Measurements from ENCODE around the gene RPS6KA3.
"Not testable (repeated sequence)": the region's sequence is repeated elsewhere in the genome, so short reads cannot be mapped to it uniquely, and the experiment has no call there.

RPS6KA3 gene

DNA sequence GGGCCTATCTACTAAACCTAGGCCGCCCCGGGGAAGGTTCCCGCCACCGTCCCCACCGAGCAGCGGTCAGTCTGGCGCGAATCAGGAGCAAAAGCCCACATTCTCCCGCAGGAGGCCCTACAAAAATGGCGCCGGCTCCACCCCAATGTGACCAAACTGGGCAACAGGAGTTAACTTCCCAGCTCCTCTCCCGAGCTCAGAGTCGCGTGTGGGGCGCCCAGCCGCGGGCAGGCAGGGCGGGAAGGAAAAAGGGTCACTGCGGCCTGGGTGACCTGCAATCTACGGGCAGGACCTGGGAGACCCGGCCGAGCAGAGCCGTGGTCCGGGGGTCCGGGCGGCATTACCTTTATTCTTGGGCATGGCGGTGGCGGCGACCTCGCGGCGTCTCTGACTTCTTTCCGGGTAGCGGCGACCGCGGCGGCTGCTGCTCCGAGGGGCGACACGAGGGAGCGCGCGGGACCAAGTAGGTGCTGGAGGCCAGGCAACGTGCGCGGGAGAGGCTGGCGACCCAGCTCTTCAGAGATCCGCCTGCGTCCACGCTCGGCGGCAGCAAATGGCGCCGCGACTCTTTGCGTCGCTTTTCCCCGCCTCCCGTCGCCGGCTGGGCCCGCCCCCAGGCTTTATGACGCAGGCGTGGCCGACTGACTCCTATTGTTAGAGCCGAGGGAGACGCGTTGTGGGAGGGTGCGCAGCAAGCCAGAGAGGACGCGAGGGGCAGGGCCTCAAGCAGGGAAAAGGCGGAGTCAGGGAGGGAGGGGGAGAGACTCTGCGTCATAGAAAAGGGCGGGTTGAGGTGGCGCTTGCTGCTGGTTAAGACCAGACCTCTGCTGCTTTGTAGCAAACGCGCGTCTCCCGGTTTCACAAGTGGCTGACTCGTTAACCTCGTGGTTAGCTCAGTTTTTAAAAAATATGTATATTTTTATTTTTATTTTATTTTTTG is 125.2 kb downstream of the RPS6KA3 start, which contains the start of gene EIF1AX:
EIF1AX (minus strand) TSS at position 558 of the 940 bp plus-strand sequence; CDS start at position 360, 198 bp downstream.
- DNase-seq, result peak; percentile 98 to 100 (median 100)

DNA sequence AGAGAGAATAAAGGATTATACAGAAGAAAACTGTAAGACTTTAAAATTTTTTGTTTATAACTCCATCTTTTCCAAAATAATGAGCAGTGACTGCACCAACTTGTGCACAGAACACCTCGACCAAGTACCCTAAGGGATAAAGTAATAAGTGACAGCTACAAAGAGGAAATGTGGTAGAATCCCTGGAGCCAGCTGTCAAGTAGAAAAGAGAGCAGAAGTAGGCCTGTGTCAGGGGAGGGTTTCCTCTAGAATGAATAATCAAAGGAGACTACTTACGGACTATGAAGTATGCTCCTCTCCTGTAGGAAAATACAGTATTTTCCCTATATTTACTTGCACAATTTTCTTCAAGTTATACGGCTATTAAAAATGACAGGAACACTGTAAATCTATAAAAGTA is 126.3 kb downstream of the RPS6KA3 start:
- peak in 1 of 3 experiments; percentile 47 for DNase-seq

DNA sequence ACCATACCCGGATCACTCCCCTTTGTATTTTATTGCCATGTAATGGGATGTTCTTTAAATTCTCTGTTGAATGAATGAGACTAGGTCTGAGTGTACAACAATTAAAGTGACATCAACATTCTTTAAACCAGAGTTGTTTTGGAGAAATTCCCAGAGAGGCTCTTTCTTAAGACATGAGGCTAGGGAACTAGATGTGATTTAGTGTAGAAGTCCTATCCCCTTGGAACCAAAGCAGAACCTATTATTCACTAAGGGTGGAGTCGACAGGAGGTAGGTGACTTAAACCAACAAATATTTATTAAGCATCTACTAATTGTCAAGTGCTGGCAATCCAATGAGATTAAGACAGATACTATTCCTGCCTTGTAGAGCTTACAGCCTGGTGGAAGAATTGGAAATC is 126.7 kb downstream of the RPS6KA3 start:
- DNase-seq, result no peak

DNA sequence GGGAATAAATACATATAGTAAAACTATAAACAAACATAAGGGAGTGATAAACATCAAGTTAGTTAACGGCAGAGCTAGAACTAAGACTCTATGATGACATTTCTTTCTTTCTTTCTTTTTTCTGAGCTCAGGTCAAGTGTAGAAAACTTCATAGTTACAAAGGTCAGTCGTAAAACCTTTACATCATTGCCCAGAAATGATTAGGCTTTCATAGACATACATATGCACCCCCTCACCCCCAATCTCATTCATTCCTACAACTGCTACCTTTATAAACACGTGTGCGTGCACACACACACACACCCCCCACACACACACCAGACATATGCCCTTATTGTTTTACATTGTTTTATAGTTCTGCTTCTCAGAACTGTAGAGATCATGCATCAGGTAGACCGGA is 130.8 kb downstream of the RPS6KA3 start:
- DNase-seq, result no peak

DNA sequence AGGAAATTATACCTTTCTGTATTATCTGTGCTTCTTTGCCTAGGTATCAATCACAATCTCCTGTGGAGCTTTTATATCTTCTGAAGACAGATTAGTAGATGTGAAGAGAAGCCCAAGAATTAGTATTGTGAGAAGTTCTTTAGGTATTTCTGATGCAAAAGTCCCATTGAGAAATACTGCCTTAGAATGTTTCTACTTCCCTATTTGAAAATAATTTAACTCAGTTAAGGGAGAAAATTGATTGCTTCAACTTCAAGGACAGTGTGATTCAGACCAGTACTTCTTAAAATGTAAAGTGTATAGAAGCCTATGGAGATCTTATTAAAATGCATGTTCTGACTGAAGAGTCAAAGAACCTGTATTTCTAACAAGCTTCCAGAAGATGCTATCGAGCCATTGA is 134.0 kb downstream of the RPS6KA3 start:
- no peak for DNase-seq

DNA sequence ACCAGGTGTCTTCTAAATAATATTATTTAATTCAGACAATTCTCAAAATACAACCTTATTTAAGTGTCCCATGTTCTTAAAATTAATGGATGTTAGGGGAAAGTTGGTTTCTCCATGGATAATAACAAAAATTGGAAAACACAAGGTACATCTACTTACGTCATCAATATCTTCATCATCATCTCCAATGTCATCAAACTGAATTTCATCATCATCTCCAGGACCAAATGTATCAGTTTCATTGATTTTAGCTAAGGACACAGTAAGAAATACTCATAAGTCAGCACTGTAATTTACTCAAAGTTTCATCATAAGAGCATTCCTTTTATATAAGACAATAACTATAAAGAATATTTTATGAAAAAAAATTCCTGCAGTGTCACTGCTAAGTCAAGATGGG is 136.4 kb downstream of the RPS6KA3 start:
- no peak for DNase-seq

DNA sequence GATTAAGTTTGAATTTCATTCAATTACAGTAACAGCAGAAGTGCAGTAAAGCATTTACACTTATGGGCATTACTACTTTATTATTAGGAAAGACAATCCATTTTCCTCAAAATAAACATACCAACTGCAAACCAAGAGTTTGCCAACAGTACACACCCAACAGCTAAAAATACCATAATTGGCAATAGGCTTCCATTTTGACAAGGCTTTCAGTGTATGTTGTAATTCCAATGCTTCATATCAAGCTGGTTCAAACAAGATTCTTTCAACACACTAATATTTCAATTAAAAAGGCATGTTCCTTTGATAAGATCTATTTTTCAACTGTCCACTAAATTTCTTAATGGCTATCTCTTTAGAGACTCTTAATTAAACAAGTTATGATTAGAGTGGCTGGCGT is 137.2 kb downstream of the RPS6KA3 start:
- DNase-seq, result no peak

DNA sequence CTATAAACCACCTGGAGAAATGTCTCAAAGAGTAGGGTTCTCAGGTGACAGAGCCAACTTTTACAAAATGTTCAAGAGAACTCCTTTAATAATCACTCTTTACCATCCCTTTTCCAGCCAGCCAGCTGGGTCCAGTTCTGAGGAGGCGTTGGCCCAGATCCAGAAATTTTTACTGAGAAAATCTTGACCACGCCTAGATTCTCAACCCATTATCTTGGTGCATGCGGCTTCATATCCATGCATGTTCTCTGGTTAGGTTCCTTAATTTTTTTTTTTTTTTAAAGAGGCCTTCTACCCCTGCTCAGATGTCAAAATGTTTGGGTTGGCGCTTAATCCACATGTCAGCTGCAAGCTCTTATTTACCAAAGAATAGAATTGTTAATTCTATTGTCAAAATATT is 138.0 kb downstream of the RPS6KA3 start:
- peak in 1 of 3 experiments; percentile 27 for DNase-seq

DNA sequence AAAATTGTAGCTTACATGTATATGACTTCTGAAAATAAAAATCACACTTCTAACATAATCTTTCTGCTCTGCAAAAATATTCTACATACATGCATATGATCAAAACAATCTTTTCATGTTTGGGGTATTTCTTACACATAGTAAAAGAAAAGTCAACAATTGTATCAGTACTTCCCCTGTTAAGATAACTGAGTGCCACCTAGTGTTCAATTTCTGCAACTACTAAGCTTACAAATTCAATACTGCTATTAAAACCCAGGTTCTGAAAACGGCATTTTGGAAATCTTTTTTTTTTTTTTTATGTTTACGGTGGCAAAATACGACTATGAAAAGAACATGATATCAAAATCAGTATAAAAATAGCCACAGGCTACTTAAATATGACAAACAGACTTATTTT is 139.3 kb downstream of the RPS6KA3 start:
- peak in 1 of 3 experiments; percentile 41 for DNase-seq

DNA sequence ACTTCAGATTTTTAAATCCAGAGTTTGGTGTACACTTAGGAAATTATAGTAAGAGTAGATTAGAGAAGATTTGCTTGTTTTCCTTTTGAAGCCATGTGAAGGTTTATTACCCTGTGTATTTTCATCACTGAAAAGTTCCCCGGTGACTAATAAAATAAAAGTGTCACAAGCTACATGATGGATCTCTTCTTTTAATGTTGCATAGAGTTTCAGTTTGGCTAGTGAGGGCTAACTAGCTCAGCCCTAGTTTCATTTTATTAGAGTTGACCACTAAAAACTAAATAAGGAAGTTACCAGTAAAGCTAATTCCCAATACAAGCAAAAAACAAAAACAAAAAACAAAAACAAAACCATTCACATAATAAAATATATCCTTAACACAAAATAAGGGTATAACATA is 139.9 kb downstream of the RPS6KA3 start:
- DNase-seq, result not testable (repeated sequence)

DNA sequence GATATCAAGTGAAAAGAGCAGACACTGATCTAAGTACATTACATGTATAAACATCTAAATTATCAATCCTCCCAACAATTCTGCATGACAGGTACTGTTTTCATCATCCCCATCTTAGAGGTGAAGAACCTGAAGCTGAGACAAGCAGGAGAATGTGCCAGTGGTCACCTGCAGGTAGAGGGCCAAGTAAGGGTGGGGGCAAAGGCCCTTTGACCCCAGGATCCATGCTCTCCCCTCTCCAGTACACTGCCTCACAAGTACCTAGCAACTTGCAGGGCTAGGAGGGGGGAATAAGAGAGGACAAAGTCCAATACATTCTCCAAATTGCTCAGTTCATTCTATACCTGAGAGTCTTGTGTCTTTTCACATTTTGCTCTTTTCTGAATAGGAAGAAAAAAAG is 141.7 kb downstream of the RPS6KA3 start:
- no peak for DNase-seq

DNA sequence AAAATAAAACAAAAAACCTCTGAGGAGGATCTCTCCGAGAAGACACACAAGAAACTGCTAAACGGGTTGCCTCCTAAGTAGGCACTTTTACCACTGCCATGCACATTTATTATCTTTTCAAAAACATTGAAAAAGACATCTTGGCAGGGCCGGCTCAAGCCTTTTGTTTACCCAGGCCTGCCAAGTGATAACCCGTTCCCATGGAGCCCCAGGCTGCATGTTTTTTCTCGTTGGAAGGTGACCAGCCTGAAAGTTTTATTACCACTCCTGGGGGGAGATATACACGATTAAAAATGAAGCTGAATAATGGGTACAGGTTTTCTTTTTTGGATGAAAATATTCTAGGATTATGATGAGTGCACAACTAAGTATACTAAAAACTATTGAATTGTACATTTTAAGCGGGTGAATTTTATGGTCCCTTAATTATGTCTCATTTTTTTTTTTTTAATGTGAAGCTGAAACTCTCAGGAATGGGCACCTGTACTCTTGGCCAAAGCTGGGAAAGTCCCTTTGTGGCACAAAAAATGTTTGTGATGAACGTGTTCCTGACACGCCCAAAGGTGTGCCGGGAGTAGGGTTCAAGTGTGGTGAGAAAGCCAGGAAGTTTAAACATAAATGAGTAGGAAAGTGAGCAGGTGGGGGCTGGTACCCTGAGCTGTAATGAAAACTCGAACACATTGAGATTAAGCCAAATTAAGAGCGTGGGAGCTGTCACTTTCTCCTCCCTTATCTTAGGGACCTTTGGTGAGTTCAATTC is 148.5 kb downstream of the RPS6KA3 start:
- DNase-seq, result peak in 1 of 3 experiments; percentile 40

DNA sequence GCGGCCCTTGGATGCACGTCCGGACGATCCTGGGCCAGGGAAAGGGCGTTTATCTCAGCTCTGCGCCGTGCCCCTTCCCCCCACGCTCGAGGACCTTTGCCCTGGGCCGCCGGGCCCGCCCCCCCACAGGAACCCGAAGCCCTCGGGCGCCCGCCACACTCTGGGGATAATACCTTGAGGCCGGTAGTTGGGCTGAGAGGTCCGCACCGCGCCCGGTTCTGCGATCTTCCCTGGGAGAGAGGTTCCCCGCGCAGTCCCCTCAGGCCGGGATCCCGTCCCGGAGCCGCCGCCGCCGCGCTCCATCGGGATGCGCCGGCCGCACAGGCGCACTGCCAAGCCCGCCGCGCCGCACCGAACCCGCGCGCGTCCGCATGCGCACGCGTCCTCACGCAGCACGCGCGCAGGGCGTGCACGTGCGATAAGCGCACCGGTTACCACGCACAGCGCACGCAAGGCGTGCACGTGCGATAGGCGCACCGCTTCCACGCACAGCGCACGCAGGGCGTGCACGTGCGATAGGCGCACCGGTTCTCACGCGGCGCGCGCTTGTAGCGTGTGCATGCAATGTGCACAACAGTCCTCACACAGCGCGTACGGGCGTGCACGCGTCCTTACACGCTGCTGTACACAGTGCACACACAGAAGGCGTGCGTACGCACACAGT is 150.0 kb downstream of the RPS6KA3 start, which contains the start of gene MAP7D2:
MAP7D2 (minus strand) TSS at position 331 of the 664 bp plus-strand sequence; CDS start at position 303, 28 bp downstream.
- DNase-seq, result peak in 2 of 3 experiments; percentile 72 to 78

DNA sequence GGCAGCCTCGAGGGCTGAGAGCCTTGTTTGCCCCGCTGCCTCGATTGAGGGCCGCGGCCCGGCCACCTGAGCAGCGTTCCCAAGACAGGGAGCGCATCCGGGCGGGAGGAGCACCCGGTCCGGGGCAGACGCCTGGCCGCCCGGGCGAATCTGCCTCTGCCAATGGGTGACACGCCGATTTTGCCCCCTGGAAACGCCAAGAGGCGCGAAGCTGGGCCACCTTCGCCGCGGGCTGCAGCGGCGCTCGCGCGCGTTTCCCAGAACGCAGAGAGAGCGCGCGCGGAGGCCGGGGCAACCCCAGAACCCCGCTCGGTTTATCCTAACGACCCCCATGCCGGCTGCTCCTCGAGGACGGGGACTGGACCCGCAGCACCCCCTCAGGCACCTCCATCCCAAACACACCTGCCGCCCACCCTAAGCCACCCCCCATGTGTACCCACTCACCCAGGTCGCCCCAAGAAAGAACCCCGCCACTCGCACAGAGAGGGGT is 150.6 kb downstream of the RPS6KA3 start:
- peak in 2 of 3 experiments; percentile 74 for DNase-seq

DNA sequence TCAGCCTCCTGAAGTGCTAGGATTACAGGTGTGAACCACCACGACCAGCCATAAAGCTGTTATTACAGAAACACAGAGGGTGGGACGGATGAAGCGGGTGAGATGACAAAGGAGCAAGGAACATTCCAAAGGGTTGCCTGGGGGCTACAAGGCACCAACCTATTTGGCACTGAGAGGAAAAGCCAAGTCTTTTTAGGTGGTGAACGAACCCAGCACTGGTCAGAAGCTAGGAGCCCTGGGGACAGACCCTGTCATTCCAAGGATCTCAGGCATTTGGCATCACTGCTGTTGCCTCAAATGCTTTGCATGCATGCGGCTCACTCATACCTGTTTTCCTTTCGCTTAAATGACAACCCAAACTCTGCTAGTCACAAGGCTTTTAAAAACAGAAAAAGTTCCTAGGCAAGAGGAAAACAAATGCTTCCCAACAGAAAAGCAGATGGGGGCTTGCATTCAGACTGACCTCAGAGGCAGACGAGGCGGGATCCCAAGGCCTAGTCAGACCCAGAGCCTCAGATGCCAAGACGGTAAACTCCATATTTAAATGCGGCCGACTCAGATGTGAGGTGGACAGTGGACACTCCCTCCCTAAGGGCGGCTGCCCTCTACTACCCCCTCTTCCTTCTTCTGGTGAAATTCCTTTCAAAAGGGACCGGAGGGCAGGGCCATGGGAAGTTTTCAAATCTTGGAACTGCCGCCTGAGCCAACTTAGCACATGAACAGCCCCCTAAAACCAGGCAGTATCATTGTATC is 154.5 kb downstream of the RPS6KA3 start:
- DNase-seq, result no peak

DNA sequence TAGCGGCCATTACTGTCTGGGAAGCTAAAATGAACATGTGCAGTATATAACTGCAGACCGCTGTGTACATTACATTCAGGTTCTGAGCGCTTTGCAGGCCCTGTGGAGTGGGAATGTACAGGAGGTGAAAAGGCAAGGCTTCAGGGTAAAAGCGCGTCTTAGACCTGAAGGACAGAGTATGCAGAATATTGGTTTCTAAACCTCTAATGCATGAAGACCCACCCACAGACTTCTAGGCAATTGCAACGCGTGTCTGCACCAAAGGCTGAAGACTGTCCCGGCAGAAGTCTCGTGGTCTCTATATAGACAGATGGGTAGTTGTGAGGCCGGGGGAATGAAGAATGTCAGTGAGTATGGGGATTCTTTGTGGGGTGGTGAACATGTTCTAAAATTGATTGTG is 155.4 kb downstream of the RPS6KA3 start:
- no peak for DNase-seq

DNA sequence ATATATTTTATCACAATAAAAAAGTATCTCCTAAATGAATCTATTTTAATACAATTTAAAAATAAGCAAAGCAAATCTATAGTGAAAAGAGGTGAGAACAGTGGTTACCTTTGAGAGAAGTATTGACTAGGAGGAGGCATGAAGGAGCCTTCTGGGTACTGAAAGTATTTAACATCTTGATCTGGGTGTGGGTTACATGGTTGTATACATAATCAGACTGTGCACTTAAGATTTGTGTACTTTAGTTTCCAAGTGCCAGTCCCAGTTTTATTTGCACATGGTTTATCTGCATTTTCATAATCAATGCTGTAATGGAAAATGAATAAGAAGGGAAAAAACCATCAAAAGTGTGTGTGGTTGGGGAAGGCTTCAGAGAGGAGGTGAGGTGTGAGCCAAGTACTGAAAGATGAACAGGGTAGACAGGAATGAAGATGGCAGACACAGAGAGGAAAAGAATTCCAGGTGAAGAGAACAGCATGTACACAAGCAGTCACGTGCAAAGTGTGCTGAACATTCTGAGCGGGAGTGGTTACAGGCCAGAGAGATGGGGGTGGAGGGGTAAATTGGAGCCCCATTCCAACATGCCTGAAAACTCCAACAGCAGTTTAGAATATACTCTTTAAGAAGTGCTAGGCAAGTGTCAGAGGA is 164.7 kb downstream of the RPS6KA3 start:
- no peak for DNase-seq
